ENCODE results near the gene ACOT8. TPM values are rescaled to one million over a fixed set of nuclear protein-coding genes. Genes with fewer than 3 reads are reported as not detected.

The ACOT8 gene
- total RNA-seq, 1 donor: 13.9 TPM

DNA sequence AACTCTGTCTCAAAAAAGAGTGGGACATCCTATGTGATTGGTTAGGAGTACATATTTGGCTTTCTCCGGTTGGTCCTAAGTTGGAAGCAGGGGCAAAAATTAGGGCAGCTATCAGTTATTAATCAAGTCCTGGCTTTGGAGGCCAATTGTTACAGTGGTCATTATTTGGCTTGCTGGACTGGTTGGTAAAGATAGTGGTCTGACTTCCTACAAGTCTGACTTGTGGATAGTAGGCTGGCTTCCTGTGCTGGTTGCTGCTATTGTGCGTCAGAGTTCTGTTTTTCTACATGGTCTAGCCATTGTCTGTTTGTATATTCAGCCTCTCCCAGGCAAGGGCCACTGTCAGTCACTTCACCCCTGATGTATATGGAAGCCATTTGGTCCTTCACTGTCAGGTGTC is 7.0 kb downstream of the ACOT8 start:
- H3K9me3 ChIP-seq (ENCODE audit: low read depth, low read length): no peaks in the 10 kb centered on the region
- no peaks in the 10 kb centered on the region for H3K27me3 ChIP-seq (ENCODE audit: insufficient read depth, low read length)
- H3K4me1 ChIP-seq (ENCODE audit: insufficient read depth, low read length): peaks cover 7% of the 10 kb centered on the region

DNA sequence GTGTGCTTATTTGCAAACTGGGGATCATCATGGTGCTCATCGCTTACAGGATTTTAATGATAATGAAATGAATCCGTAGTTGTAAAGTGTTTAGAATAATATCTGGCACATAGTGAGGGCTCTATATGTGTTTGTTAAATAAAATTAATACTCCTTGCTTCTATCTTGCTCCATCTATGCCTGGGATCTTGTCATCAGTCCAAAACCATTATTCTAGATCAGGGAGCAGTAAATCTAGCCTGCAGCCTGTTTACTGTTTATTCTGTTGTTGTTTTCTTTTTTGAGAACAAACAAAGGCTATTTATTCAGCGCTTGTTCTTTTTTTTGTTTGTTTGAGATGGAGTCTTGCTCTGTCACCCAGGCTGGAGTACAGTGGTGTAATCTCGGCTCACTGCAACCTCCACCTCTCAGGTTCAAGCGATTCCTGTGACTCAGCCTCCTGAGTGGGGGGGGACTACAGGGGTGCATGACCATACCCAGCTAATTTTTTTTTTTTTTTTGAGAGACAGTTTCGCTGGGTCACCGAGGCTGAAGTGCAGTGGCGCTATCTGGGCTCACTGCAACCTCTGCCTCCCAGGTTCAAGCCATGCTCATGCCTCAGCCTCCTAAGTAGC is 8.1 kb downstream of the ACOT8 start:
- Histone ChIP-seq H3K4me1 (ENCODE audit: insufficient read depth, low read length) (no peaks in the 10 kb centered on the region), H3K9me3 (ENCODE audit: low read depth, low read length) (no peaks in the 10 kb centered on the region), H3K4me3 (ENCODE audit: low read length) (no peak overlapping the region), H3K27me3 (ENCODE audit: insufficient read depth, low read length) (no peaks in the 10 kb centered on the region)

More for the DNA sequence above, 7.0 kb downstream of the ACOT8 start:
- H3K4me3 ChIP-seq (ENCODE audit: low read length): no peak overlapping the region

DNA sequence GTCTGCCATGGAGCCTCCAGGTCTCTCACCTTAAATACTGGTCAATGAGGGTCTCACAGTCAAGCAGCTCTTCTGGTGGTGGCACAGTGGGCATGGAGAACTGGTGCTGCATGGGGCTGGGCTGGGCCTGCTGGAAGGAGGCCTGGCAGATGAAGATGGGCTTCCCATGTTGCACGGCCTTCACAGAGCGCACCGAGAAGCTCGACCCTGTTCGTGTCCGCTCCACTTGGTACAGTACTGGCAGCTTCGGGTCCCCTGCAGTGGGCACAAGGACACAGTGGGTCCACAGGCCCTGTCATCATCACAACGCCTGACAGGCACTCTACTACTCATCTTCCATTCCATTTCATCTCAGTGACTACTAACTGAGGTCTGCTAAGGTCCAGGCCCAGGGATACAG is 8.8 kb downstream of the ACOT8 start:
- Histone ChIP-seq H3K4me1 (ENCODE audit: insufficient read depth, low read length) (no peaks in the 10 kb centered on the region), H3K4me3 (ENCODE audit: low read length) (no peak overlapping the region), H3K9me3 (ENCODE audit: low read depth, low read length) (no peaks in the 10 kb centered on the region), H3K27me3 (ENCODE audit: insufficient read depth, low read length) (no peaks in the 10 kb centered on the region)

DNA sequence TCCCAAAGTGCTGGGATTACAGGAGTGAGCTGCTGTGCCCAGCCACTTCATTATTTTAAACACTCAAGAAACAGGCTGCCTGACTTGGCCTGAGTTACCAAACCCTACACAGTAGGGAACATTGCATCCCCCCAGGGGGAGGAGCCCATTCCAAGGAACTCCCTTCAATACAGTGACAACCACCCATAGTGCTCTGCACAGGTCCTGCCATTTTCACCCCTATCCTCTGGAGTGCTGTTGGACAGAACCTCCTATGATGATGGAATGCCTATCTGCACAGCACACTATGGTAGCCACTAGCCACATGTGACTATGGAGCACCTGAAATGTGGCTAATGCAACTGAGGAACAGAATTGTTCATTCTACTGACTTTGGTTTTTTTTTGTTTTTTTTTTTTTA is 11.7 kb downstream of the ACOT8 start:
- Histone ChIP-seq H3K4me3 (ENCODE audit: low read length) (no peak overlapping the region), H3K9me3 (ENCODE audit: low read depth, low read length) (no peaks in the 10 kb centered on the region), H3K4me1 (ENCODE audit: insufficient read depth, low read length) (peaks cover 14% of the 10 kb centered on the region)

DNA sequence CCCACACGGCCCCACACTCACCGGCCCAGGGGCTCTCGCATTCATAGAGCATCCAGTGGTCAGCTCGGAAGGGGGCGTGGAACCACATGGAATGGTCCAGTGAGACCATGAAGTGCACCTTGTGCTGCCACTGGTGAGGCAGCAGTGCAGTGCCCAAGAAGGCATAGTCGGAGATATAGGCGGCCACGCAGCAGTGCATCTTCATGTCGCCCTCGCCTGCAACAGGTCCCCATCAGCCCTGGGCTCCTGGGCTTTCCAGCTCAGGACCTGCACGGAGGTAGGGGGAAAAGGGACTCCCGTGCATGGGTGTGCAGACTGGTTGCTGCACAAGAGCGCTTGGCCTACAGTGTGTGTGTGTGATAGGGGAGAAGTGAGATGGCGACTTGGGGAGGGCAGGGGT is 13.7 kb downstream of the ACOT8 start:
- Histone ChIP-seq H3K4me3 (ENCODE audit: low read length) (no peak overlapping the region), H3K9me3 (ENCODE audit: low read depth, low read length) (no peaks in the 10 kb centered on the region), H3K4me1 (ENCODE audit: insufficient read depth, low read length) (peaks cover 14% of the 10 kb centered on the region)

More for the DNA sequence above, 11.7 kb downstream of the ACOT8 start:
- H3K27me3 ChIP-seq (ENCODE audit: insufficient read depth, low read length): no peaks in the 10 kb centered on the region

DNA sequence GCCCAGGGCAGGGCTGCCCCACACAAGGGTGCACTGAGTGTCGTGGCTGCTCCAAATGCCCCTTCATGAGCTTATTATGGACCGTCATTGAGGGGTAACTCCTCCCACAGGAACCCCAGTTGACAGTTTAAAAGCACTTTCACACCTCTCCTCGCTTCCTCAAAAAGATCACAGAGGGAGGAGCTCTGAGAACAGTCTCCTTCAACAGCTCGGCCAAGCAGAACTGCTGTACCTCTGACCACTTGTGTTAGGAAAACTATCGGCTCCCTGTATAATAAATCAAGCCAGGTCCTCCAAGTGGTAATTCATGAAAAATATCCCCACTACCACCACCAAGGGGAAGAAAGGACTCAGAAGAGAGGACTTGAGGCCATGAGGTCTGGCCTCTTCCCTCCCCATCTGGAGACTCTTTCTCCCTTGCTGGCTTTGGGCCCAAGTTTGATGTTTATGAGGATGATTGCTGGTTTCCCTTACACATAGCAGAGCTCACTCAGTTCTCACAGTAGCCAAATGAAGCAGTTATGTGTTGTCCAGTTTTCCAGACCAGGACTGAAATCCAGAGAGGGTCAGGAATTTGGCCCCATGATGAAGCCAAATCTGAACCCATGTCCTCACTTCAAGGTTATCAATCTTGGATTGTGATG is 14.9 kb downstream of the ACOT8 start:
- no peaks in the 10 kb centered on the region for H3K9me3 ChIP-seq (ENCODE audit: low read depth, low read length)
- H3K4me3 ChIP-seq (ENCODE audit: low read length): no peak overlapping the region

More for the DNA sequence above, 13.7 kb downstream of the ACOT8 start:
- no peaks in the 10 kb centered on the region for H3K27me3 ChIP-seq (ENCODE audit: insufficient read depth, low read length)

DNA sequence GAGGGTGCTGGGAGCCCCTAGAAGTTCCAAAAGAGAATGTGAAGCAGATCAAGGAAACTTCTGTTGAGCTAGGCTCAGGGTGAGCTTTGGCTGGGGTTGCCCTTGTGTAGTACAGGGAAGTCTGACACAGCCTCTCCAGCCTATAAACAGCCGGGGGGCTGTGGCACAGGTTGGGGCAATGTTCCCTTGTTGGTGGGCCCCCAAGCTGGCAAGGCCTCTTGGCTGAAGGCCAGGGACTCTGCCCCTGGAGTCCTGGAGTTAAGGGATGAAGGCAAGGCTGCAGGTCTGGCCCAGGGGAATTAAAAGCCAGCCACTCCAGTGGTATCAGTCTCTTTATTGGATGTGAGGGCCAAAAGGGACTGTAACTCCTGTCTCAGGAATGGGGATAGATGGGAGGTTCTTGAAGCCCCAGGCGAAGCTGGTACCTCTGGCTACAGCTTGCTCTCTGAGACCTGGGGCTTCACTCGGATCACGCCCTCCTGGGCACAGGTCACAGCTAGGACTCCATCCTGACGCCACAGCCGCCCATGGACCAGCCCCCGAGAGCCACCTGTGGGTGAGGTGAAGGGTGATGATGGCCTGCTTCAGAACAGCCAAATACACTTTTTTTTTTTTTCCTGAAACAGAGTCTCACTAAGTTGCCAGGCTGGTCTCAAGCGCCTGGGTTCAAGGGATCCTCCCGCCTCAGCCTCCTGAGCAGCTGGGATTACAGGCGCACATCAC is 15.6 kb downstream of the ACOT8 start:
- H3K9me3 ChIP-seq (ENCODE audit: low read depth, low read length): no peaks in the 10 kb centered on the region
- no peak overlapping the region for H3K4me3 ChIP-seq (ENCODE audit: low read length)
- no peaks in the 10 kb centered on the region for H3K27me3 ChIP-seq (ENCODE audit: insufficient read depth, low read length)
- H3K4me1 ChIP-seq (ENCODE audit: insufficient read depth, low read length): peaks cover 14% of the 10 kb centered on the region

More for the DNA sequence above, 14.9 kb downstream of the ACOT8 start:
- Histone ChIP-seq H3K4me1 (ENCODE audit: insufficient read depth, low read length) (peaks cover 14% of the 10 kb centered on the region), H3K27me3 (ENCODE audit: insufficient read depth, low read length) (no peaks in the 10 kb centered on the region)

DNA sequence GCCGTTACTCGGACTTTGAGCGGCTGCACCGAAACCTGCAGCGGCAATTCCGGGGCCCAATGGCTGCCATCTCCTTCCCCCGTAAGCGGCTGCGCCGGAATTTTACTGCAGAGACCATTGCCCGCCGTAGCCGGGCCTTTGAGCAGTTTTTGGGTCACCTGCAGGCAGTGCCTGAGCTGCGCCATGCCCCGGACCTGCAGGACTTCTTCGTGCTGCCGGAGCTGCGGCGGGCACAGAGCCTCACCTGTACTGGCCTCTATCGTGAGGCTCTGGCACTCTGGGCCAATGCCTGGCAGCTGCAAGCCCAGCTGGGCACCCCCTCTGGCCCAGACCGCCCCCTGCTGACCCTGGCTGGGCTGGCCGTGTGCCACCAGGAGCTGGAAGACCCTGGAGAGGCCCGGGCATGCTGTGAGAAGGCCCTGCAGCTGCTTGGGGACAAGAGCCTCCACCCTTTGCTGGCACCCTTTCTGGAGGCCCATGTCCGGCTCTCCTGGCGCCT is 16.4 kb downstream of the ACOT8 start:
- Histone ChIP-seq H3K9me3 (ENCODE audit: low read depth, low read length) (no peaks in the 10 kb centered on the region), H3K4me3 (ENCODE audit: low read length) (no peak overlapping the region), H3K4me1 (ENCODE audit: insufficient read depth, low read length) (peaks cover 16% of the 10 kb centered on the region), H3K27me3 (ENCODE audit: insufficient read depth, low read length) (no peaks in the 10 kb centered on the region)

DNA sequence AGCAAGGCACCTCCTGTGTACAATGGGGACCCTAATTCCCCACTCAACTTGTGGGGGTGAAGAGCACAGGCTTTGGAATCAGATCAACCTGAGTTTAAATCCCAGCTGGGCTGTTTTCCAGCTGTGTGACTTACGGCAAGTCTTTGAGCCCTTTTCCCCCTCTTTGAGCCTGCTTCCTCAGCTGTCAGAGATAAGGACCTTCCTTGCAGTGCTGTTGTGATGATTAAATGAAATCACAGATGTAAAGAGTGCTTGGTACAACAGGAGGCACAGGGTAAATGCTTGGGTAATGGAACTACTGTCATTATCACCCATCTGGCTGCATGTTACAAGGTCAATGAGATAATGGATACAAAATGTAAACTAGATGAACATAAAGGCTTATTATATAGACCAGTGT is 20.4 kb downstream of the ACOT8 start:
- H3K9me3 ChIP-seq (ENCODE audit: low read depth, low read length): no peaks in the 10 kb centered on the region
- H3K27me3 ChIP-seq (ENCODE audit: insufficient read depth, low read length): no peaks in the 10 kb centered on the region
- H3K4me3 ChIP-seq (ENCODE audit: low read length): no peak overlapping the region
- H3K4me1 ChIP-seq (ENCODE audit: insufficient read depth, low read length): peaks cover 41% of the 10 kb centered on the region

DNA sequence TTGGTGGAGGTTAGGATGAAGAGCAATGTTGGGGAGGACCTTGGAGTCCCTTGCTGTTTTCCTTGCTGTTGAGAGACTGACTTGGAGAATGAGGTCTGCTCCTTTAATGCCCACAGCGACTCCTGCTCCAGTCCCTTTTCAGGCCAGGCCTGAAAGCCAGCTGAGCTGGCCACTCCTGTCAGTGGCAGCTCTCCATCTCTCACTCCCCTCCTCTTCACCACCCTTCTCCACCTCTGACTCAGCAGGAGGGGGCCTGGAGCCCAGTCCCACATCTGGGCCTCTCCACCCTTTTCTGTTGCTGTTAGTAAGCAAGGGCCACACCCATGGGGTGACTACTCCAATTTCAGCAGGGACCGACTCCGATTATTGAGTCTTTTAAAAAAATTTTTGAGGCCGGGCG is 21.4 kb downstream of the ACOT8 start:
- Histone ChIP-seq H3K4me3 (ENCODE audit: low read length) (no peak overlapping the region), H3K9me3 (ENCODE audit: low read depth, low read length) (no peaks in the 10 kb centered on the region), H3K27me3 (ENCODE audit: insufficient read depth, low read length) (no peaks in the 10 kb centered on the region), H3K4me1 (ENCODE audit: insufficient read depth, low read length) (peaks cover 43% of the 10 kb centered on the region)

DNA sequence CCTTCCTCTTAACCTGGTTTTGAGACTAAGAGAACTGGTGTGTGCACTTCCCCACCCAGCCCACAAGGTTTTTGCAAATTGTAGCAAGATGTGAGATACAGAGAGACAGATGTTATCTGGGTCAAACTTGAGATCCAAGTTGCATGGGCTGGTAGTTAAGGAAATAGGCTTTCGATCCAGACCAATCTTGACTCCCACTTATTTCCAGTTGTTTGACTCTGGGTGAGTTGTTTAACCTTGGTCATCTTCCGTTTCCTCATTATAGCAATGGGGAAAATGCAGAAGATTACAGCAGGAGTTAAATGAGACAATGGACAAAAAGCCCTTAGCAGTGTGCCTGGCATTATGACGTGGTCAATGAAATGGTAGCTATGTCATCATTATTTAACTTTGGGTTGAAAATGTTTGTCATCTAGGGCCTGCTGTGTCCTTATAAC is 21.8 kb downstream of the ACOT8 start:
- Histone ChIP-seq H3K9me3 (ENCODE audit: low read depth, low read length) (no peaks in the 10 kb centered on the region), H3K4me1 (ENCODE audit: insufficient read depth, low read length) (peaks cover 43% of the 10 kb centered on the region), H3K27me3 (ENCODE audit: insufficient read depth, low read length) (no peaks in the 10 kb centered on the region), H3K4me3 (ENCODE audit: low read length) (no peak overlapping the region)

DNA sequence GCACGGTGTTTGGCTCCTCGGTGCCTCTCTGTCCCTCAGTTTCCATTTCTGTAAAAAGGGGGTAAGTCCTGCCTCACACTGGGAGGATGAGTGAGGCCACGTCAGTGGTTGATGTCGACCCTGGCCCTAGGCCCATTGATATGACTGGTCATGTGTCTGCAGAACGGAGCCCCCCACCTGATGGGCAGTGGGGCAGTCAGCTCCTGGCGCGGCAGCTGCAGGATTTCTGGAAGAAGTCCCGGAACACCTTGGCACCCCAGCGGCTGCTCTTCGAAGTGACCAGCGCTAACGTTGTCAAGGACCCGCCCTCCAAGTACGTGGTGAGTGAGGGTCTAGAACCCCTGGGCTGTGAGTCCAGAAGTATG is 22.4 kb downstream of the ACOT8 start:
- Histone ChIP-seq H3K4me1 (ENCODE audit: insufficient read depth, low read length) (peaks cover 43% of the 10 kb centered on the region), H3K9me3 (ENCODE audit: low read depth, low read length) (no peaks in the 10 kb centered on the region), H3K27me3 (ENCODE audit: insufficient read depth, low read length) (no peaks in the 10 kb centered on the region), H3K4me3 (ENCODE audit: low read length) (no peak overlapping the region)

DNA sequence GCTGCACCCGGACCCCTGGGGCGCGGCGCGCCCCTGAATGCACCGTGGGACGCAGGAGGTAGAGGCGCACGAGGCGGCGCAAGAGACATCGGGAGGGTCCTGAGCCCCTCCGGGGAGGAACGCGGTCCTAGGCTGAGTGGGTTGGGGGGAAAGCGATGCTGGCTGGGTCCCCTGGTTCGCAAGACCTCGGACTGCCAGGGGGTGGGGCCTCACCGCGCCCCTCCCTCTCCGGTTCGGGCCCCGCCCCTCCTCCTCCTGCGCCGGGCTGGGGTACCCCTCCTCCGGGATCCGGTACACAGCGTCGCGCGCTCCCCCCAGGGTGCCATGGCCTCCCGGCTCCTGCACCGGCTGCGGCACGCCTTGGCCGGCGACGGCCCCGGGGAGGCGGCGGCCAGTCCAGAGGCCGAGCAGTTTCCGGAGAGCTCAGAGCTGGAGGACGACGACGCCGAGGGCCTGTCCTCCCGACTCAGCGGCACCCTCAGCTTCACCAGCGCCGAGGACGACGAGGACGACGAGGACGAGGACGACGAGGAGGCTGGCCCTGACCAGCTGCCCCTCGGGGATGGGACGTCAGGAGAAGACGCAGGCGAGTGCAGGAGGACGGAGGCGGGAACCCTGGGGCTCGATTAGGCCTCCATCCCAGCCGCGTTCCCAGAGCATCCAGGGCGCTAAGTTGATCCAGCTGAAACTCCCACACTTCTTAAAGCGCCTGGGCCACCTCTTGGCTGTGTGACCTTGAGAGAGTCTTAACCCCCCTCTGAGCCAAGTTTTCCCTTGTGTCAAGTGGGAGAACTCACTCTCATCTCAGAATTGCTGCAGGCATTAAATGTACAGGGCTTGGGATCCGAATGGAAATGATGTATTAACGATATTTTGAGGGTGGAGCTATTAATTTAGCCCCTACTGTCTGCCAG is 23.1 kb downstream of the ACOT8 start:
- H3K4me3 ChIP-seq (ENCODE audit: low read length): peak overlapping the region; percentile 51
- H3K4me1 ChIP-seq (ENCODE audit: insufficient read depth, low read length): peaks cover 43% of the 10 kb centered on the region
- H3K27me3 ChIP-seq (ENCODE audit: insufficient read depth, low read length): no peaks in the 10 kb centered on the region

DNA sequence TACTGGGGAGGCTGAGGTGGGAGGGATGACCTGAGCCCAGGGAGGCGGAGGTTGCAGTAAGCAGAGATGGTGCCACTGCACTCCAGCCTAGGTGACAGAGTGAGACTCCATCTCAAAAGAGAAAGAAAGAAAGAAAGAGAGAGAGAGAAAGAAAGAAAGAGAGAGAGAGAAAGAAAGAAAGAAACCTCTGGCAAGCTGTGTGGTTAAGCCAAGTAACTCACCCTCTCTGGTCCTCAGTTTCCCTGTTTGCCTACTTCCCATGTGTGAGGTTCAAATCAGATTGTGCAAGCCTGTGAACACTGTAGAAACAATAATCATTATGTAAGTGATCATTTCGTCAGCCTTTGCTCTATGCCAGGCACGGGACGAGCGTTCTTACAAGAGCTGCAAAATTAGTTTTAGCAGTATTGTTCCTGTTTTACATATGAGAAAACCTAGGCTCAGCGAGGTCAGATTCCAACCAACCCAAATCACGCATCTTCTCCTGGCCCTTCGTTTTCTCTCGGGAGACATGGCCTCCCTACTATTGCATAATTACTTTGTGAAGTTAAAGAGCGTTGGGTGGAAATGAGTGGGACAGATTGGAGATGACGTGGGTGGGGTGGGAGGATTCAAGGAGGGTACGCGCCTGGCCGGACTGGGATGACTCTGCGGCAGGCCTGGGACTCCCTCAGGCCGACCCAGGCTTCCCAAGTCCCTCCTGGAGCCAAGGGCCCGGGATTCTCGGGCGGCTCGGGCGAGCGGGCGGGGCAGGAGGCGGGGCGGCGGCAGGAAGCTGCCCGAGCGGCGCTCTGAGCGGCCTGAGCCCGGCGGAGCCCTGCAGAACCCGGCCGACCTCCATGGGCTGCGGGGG is 23.9 kb downstream of the ACOT8 start, which contains the start of gene SNX21:
Gene SNX21, plus strand, starts transcription at position 770 of the 853 bp plus-strand sequence. CDS start 121 bp downstream, outside the sequence.
- Histone ChIP-seq H3K4me1 (ENCODE audit: insufficient read depth, low read length) (peaks cover 43% of the 10 kb centered on the region), H3K27me3 (ENCODE audit: insufficient read depth, low read length) (no peaks in the 10 kb centered on the region), H3K9me3 (ENCODE audit: low read depth, low read length) (no peaks in the 10 kb centered on the region), H3K4me3 (ENCODE audit: low read length) (peak within 1 kb of the TSS; percentile 51)

More for the DNA sequence above, 23.1 kb downstream of the ACOT8 start:
- H3K9me3 ChIP-seq (ENCODE audit: low read depth, low read length): no peaks in the 10 kb centered on the region

Data from mononuclear cell (primary cell).